ENCODE measurements around the gene IGSF21. TPM values are rescaled to one million over a fixed set of nuclear protein-coding genes. Genes with fewer than 3 reads are reported as not detected.

The IGSF21 gene
- total and polyA plus RNA-seq, 2 of the 8 experiments (the other 6 are each of a cell fraction or from before 2014, with no cell fraction given) = 22.5 to 28.5 TPM

- TF ChIP-seq CHD7 (IDR thresholded peaks at IDR 0.05; ENCODE audit: insufficient replicate concordance, low read length) (no peak), EZH2 (IDR thresholded peaks at IDR 0.05; ENCODE audit: low read depth, low read length, severe bottlenecking) (no peak), CHD2 (IDR thresholded peaks at IDR 0.05; ENCODE audit: low read length) (no peak), POU5F1 (IDR thresholded peaks at IDR 0.05; ENCODE audit: low read depth, low read length) (no peak), HDAC6 (IDR thresholded peaks at IDR 0.05; ENCODE audit: low read depth, low read length) (no peak), SIN3A (conservative IDR thresholded peaks at IDR 0.05 in 1 of 2, IDR thresholded peaks at IDR 0.05 in 1 of 2; ENCODE audit: low read depth in 1 of 2, low read length in 2 of 2) (no peak), TAF1 (IDR thresholded peaks at IDR 0.05; ENCODE audit: low read depth, low read length) (no peak), CBX5 (IDR thresholded peaks at IDR 0.05; ENCODE audit: low read depth, low read length) (no peak), ASH2L (IDR thresholded peaks at IDR 0.05; ENCODE audit: low read length) (peak; percentile 27), MAFK (IDR thresholded peaks at IDR 0.05; ENCODE audit: low read depth, low read length) (no peak), YY1 (IDR thresholded peaks at IDR 0.05; ENCODE audit: low read depth, low read length) (no peak)
Observed at GRCh38 chr1:18233176-18233864, 125.7 kb downstream of the IGSF21 start (continued).
